BLaER1 (cell line): ENCODE results near the gene ASF1A.
"Not testable (repeated sequence)": the region's sequence is repeated elsewhere in the genome, so short reads cannot be mapped to it uniquely, and the experiment has no call there.

Experiments
- H3K27ac ChIP-seq: shearing (Covaris generic); formaldehyde crosslinking; 2 replicates; pipeline ENCODE4 v1.8.1; 2022
- H3K27me3 ChIP-seq: shearing (Covaris generic); formaldehyde crosslinking; 2 replicates; pipeline ENCODE4 v1.8.1; 2022
- H3K36me3 ChIP-seq: shearing (Covaris generic); formaldehyde crosslinking; 2 replicates; pipeline ENCODE4 v1.8.1; 2022
- H3K4me1 ChIP-seq: shearing (Covaris generic); formaldehyde crosslinking; 2 replicates; pipeline ENCODE4 v1.8.1; 2022
- H3K4me2 ChIP-seq: shearing (Covaris generic); formaldehyde crosslinking; 2 replicates; pipeline ENCODE4 v1.8.1; 2022
- H3K4me3 ChIP-seq: shearing (Covaris generic); formaldehyde crosslinking; 2 replicates; pipeline ENCODE4 v1.8.1; 2022
- H3K9ac ChIP-seq: shearing (Covaris generic); formaldehyde crosslinking; 2 replicates; pipeline ENCODE4 v1.8.1; 2022
- H3K9me3 ChIP-seq: shearing (Covaris generic); formaldehyde crosslinking; 2 replicates; pipeline ENCODE4 v1.8.1; 2022
- H4K20me1 ChIP-seq: shearing (Covaris generic); formaldehyde crosslinking; 2 replicates; pipeline ENCODE4 v1.8.1; 2022
- Cebpa-rat ChIP-seq: shearing (Covaris generic); IDR thresholded peaks from 2 replicates; pipeline ENCODE4 v1.8.1; 2022

ASF1A gene

DNA sequence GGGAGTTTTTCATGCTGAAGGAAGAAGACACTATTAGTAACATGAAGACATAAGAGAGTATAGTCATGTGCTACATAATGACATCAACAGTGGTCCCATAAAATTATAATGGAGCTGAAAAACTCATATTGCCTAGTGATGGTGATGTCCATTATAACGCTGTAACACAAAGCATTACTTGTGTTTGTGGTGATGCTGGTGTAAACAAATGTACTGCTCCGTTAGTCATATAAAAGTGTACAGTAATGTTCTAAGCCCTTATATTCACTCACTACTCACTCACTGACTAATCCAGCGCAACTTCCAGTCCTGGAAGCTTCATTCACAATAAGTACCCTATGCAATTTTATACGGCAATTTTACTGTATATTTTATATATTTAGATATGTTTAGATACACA lies 26.8 kb upstream of the ASF1A start:
- TF ChIP-seq Cebpa-rat = no peak
- no peak overlapping the region for H3K27ac ChIP-seq

DNA sequence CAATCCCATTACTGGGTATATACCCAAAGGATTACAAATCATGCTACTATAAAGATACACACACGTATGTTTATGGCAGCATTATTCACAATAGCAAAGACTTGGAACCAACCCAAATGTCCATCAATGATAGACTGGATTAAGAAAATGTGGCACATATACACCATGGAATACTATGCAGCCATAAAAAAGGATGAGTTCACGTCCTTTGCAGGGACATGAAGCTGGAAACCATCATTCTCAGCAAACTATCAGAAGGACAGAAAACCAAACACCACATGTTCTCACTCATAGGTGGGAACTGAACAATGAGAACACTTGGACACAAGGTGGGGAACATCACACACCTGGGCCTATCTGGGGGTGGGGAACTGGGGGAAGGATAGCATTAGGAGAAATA lies 25.1 kb upstream of the ASF1A start:
- H3K9me3 ChIP-seq = peaks cover 34% of the 10 kb centered on the region
- not testable (repeated sequence) for H3K36me3 ChIP-seq, H4K20me1 ChIP-seq, H3K27me3 ChIP-seq, H3K27ac ChIP-seq, H3K9ac ChIP-seq, H3K4me2 ChIP-seq, H3K4me3 ChIP-seq
- peaks cover 17% of the 10 kb centered on the region for H3K4me1 ChIP-seq

More for the DNA sequence above, 26.8 kb upstream of the ASF1A start:
- Histone ChIP-seq H3K9me3 (peaks cover 40% of the 10 kb centered on the region), H3K4me3 (no peak overlapping the region), H3K4me2 (no peak overlapping the region), H3K27me3 (no peaks in the 10 kb centered on the region), H3K36me3 (peaks cover 8% of the 10 kb centered on the region), H3K9ac (no peak overlapping the region), H4K20me1 (no peaks in the 10 kb centered on the region), H3K4me1 (peaks cover 23% of the 10 kb centered on the region)

DNA sequence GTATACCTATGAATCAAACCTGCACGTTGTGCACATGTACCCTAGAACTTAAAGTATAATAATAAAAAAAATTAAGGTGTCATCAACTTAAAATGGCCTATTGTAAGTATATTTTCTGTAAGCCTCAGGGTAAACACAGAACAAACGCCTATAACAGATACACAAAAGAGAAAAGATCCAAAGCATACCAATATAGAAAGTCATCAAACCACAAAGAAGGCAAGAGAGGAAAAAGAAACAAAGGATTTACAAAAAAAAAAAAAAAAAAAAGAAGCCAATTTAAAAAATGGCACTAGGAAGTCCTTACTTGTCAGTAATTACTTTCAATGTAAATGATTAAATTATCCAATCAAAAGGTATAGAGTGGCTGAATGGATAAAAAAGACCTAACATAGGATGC lies 24.6 kb upstream of the ASF1A start:
- H3K27ac ChIP-seq = no peak overlapping the region
- H3K4me1 ChIP-seq = peaks cover 13% of the 10 kb centered on the region
- 0 out of 2 replicates have a peak, but pooled peaks cover 4% of the 10 kb centered on the region for H3K36me3 ChIP-seq
- no peak overlapping the region for H3K9ac ChIP-seq
- no peaks in the 10 kb centered on the region for H3K27me3 ChIP-seq
- no peak overlapping the region for H3K4me2 ChIP-seq
- H4K20me1 ChIP-seq = no peaks in the 10 kb centered on the region
- no peak for TF ChIP-seq Cebpa-rat
- H3K4me3 ChIP-seq = no peak overlapping the region
- peaks cover 34% of the 10 kb centered on the region for H3K9me3 ChIP-seq

DNA sequence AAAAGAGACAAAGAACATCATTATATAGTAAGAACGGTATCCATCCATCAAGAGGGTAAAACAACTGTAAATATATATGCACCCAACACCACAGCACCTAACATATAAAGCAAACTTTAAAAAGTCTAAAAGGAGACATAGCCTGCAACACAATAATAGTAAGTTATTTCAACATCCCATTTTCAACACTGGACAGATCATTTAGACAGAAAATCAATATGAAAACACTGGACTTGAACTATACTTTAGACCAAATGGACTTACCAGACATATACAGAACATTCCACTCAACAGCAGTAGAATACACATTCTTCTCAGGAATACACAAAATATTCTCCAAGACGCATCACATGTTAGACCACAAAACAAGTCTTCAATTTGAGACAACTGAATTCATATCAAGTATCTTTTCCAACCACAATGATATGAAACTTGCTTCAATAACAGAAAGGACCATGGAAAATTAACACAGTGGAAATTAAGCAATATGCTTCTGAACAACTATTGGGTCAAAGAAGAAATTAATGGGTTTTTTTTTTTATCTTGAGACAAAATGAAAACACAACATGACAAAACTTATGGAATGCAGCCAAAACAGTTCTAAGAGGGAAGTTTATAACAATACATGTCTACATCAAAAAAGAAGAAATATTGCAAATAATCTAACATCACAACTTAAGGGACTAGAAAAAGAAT lies 23.9 kb upstream of the ASF1A start:
- Histone ChIP-seq H3K9me3 (peaks cover 34% of the 10 kb centered on the region), H3K36me3 (0 out of 2 replicates have a peak, but pooled peaks cover 4% of the 10 kb centered on the region), H3K4me2 (no peak overlapping the region), H3K9ac (no peak overlapping the region), H4K20me1 (no peaks in the 10 kb centered on the region), H3K4me3 (no peak overlapping the region), H3K27me3 (no peaks in the 10 kb centered on the region), H3K4me1 (peaks cover 6% of the 10 kb centered on the region), H3K27ac (no peak overlapping the region)
- no peak for TF ChIP-seq Cebpa-rat

DNA sequence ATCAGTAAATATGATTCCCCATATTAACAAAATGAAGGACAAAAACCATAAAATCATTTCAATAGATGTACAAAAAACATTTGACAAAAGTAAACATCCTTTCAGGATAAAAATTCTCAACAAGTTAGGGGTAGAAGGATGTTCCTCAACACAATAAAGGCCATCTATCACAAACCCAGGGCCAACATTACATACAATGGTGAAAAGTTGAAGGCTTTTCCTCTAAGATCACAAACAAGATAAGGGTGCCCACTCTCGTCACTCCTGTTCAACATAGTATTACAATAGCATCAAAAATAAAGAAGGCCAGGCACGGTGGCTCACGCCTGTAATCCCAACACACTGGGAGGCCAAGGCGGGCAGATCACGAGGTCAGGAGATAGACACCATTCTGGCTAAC lies 22.6 kb upstream of the ASF1A start:
- Histone ChIP-seq H3K27me3 (no peaks in the 10 kb centered on the region), H3K27ac (no peak overlapping the region), H3K9ac (no peak overlapping the region), H3K4me2 (no peak overlapping the region), H3K9me3 (peaks cover 25% of the 10 kb centered on the region), H3K36me3 (peaks cover 7% of the 10 kb centered on the region; the same call in 1 of the 2 replicates), H3K4me3 (no peak overlapping the region), H4K20me1 (no peaks in the 10 kb centered on the region), H3K4me1 (no peaks in the 10 kb centered on the region)
- TF ChIP-seq Cebpa-rat = no peak

DNA sequence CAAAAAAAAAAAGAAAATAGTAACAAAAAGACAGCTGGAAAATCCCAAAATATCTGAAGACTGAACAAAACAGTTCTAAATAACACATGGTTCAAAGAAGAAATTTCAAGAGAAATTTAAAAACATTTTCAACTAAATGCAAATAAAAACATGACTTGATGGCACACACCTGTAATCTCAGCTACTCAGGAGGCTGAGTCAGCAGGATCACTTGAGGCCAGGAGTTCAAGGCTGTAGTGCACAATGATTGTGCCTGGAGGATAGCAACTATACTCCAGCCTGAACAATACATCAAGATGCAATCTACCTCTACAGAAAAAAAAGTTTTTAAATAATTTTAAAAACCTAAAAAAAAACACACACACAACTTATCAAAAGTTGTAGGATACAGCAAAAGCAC lies 21.6 kb upstream of the ASF1A start:
- no peak for TF ChIP-seq Cebpa-rat
- Histone ChIP-seq H3K36me3 (peaks cover 7% of the 10 kb centered on the region; the same call in 1 of the 2 replicates), H3K9me3 (peaks cover 15% of the 10 kb centered on the region)

DNA sequence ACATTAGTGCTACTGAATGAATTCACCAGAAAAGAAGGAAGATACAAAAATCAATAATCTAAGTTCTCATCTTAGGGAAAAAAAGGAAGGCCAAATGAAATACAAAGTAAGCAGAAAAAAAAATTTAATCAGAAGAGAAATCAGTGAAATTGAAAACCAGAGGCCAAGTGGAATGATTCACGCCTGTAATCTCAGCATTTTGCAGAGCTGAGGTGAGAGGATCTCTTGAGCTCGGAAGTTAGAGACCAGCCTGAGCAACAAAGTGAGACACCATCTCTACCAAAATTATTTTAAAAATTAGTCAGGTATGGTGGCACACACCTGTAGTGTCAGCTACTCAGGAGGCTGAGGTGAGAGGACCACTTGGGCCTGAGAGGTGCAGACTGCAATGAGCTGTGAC lies 21.2 kb upstream of the ASF1A start:
- Histone ChIP-seq H3K4me1 (no peaks in the 10 kb centered on the region), H3K27me3 (no peaks in the 10 kb centered on the region), H3K4me2 (no peak overlapping the region), H3K9me3 (peaks cover 15% of the 10 kb centered on the region), H3K27ac (no peak overlapping the region), H3K4me3 (no peak overlapping the region), H4K20me1 (no peaks in the 10 kb centered on the region), H3K36me3 (peaks cover 7% of the 10 kb centered on the region; the same call in 1 of the 2 replicates), H3K9ac (no peak overlapping the region)
- TF ChIP-seq Cebpa-rat = no peak

More for the DNA sequence above, 21.6 kb upstream of the ASF1A start:
- no peak overlapping the region for H3K9ac ChIP-seq
- no peak overlapping the region for H3K4me2 ChIP-seq
- no peak overlapping the region for H3K4me3 ChIP-seq
- no peaks in the 10 kb centered on the region for H4K20me1 ChIP-seq
- H3K27me3 ChIP-seq = no peaks in the 10 kb centered on the region
- H3K27ac ChIP-seq = no peak overlapping the region
- no peaks in the 10 kb centered on the region for H3K4me1 ChIP-seq

DNA sequence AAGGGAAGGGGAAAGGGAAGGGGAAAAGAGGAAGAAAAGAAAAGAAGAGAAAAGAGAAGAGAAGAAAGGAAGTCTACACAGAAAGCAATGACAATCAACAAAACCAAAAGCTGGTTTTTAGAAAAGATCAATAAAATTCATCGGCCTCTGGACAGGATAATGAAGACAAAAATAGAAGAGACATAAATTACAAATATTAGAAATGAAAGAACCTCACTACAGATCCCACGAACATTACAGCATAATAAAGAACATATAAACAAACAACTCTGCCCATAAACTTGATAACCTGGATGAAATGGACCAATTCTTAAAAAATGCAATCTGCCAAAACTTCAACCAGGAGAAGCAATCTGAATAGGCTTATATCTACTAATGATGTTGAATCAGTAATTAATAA lies 20.7 kb upstream of the ASF1A start:
- no peak overlapping the region for H3K4me3 ChIP-seq
- no peaks in the 10 kb centered on the region for H3K27me3 ChIP-seq
- H3K4me1 ChIP-seq = no peaks in the 10 kb centered on the region
- H3K9me3 ChIP-seq = peaks cover 15% of the 10 kb centered on the region
- H3K9ac ChIP-seq = no peak overlapping the region
- no peak overlapping the region for H3K4me2 ChIP-seq
- H3K36me3 ChIP-seq = peaks cover 7% of the 10 kb centered on the region; the same call in 1 of the 2 replicates
- no peaks in the 10 kb centered on the region for H4K20me1 ChIP-seq
- no peak overlapping the region for H3K27ac ChIP-seq
- TF ChIP-seq Cebpa-rat = no peak

DNA sequence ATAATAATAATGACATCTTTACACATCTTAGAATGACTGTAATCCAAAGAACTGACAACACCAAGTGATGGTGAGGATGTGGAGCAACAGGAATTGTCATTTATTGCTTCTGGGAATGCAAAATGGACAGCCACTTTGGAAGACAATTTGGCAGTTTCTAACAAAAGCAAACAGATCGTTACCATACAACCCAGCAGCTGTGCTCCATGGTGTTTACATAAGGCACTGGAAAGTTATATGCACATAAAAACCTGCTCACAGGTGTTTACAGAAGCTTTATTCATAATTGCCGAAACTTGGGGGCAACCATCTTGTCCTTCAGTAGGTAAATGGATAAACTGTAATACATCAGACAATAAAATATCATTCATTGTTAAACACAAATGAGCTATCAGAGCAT lies 18.3 kb upstream of the ASF1A start:
- Histone ChIP-seq H3K9me3 (no peaks in the 10 kb centered on the region), H3K4me3 (no peak overlapping the region), H3K27me3 (no peaks in the 10 kb centered on the region), H3K27ac (no peak overlapping the region), H3K36me3 (peaks cover 7% of the 10 kb centered on the region; the same call in 1 of the 2 replicates), H4K20me1 (no peaks in the 10 kb centered on the region), H3K4me1 (no peaks in the 10 kb centered on the region), H3K4me2 (no peak overlapping the region), H3K9ac (no peak overlapping the region)
- TF ChIP-seq Cebpa-rat = no peak

DNA sequence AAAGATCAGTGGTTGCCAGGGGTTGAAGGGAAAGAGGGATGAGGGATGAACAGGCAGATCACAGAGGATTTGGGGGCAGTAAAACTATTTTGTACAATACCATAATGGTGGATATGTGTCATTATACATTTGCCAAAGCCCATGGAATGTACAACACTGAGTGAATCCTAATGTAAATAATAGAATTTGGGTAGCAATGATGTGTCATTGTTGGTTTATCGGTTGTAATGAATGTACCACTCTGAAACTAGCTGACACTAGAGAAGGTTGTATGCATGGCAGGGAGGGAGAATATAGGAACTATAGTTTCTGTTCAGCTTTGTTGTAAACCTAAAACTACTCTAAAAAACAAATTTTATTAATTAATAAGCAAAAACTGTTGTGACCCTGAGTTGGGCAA lies 17.8 kb upstream of the ASF1A start:
- Histone ChIP-seq H3K4me2 (no peak overlapping the region), H4K20me1 (no peaks in the 10 kb centered on the region), H3K4me1 (peaks cover 2% of the 10 kb centered on the region), H3K4me3 (no peak overlapping the region), H3K9me3 (no peaks in the 10 kb centered on the region), H3K36me3 (peaks cover 7% of the 10 kb centered on the region; the same call in 1 of the 2 replicates), H3K9ac (no peak overlapping the region), H3K27me3 (no peaks in the 10 kb centered on the region), H3K27ac (no peak overlapping the region)
- TF ChIP-seq Cebpa-rat = no peak

DNA sequence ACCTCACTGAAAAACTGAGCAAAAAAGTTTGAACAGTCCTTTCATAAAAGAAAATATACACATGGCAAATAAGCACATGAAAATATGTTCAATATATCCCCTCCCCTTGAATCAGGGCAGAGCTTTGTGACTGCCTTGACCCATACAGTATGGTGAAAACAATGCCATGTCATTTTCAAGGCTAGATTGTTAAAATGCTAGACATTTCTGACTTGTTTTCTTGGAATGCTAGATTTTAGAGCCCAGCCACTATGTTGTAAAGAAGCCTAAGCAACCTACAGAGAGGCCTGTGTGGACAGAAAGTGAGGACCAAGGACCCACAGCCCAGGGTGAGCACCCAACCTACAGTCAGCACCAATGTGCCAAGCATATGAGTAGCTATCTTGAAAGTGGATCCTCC lies 17.1 kb upstream of the ASF1A start:
- no peak for TF ChIP-seq Cebpa-rat
- Histone ChIP-seq H3K27ac (no peak overlapping the region), H3K4me2 (no peak overlapping the region), H3K9ac (no peak overlapping the region), H4K20me1 (no peaks in the 10 kb centered on the region), H3K4me3 (no peak overlapping the region), H3K27me3 (no peaks in the 10 kb centered on the region), H3K36me3 (peaks cover 7% of the 10 kb centered on the region; the same call in 1 of the 2 replicates), H3K9me3 (no peaks in the 10 kb centered on the region), H3K4me1 (peaks cover 9% of the 10 kb centered on the region)
